HepG2 (cell line): Measurements from ENCODE around the gene ZSCAN1. TPM values are rescaled to one million over a fixed set of nuclear protein-coding genes. Genes with fewer than 3 reads are reported as not detected.

Experiments
- HDAC2 ChIP-seq: sonication (generic); formaldehyde crosslinking; IDR thresholded peaks from 2 replicates; pipeline ENCODE4 v1.4.0; 2020; ENCODE audit warnings: missing genetic modification reagents
- HOXA7 ChIP-seq: sonication (generic); formaldehyde crosslinking; IDR thresholded peaks from 2 replicates; pipeline ENCODE4 v1.8.1; 2022; ENCODE audit warnings: mild to moderate bottlenecking, missing genetic modification reagents, moderate library complexity
- KDM1A ChIP-seq: IDR thresholded peaks from 2 replicates; pipeline ENCODE4 v1.6.1; 2016; ENCODE audit warnings: missing compliant biosample characterization
- MED8 ChIP-seq: sonication (generic); formaldehyde crosslinking; IDR thresholded peaks from 2 replicates; pipeline ENCODE4 v1.8.1; 2023; ENCODE audit warnings: mild to moderate bottlenecking, missing genetic modification reagents; ENCODE audit not compliant: insufficient replicate concordance
- SMAD3 ChIP-seq: sonication (generic); formaldehyde crosslinking; IDR thresholded peaks from 2 replicates; pipeline ENCODE4 v1.4.0; 2020; ENCODE audit warnings: missing genetic modification reagents
- YEATS2 ChIP-seq: sonication (generic); formaldehyde crosslinking; IDR thresholded peaks from 2 replicates; pipeline ENCODE4 v1.4.0; 2020; ENCODE audit warnings: missing genetic modification reagents, borderline replicate concordance
- YEATS4 ChIP-seq: sonication (generic); formaldehyde crosslinking; IDR thresholded peaks from 2 replicates; pipeline ENCODE4 v1.4.0; 2020; ENCODE audit warnings: missing genetic modification reagents, borderline replicate concordance
- ZNF552 ChIP-seq: sonication (generic); formaldehyde crosslinking; IDR thresholded peaks from 2 replicates; pipeline ENCODE4 v1.9.0; 2022; ENCODE audit warnings: missing genetic modification reagents, mild to moderate bottlenecking, borderline replicate concordance
- ZNF557 ChIP-seq: sonication (generic); formaldehyde crosslinking; IDR thresholded peaks from 2 replicates; pipeline ENCODE4 v1.4.0; 2020; ENCODE audit warnings: missing genetic modification reagents
- ZNF564 ChIP-seq: sonication (generic); formaldehyde crosslinking; IDR thresholded peaks from 2 replicates; pipeline ENCODE4 v1.8.1; 2023; ENCODE audit warnings: mild to moderate bottlenecking, missing genetic modification reagents
- ZSCAN30 ChIP-seq: sonication (generic); formaldehyde crosslinking; IDR thresholded peaks from 2 replicates; pipeline ENCODE4 v1.5.0; 2020; ENCODE audit warnings: mild to moderate bottlenecking, missing genetic modification reagents
- polyA plus RNA-seq, 8 experiments: library from polyadenylated mRNA; depleted of rRNA in 3 of 8; stranded (reverse) in 7 of 8; unstranded in 1 of 8; fragments of >200 nt; fragmentation: Illumina TruSeq in 4 of 8; extraction: Trizol in 4 of 8; gene quantifications; 2 replicates each; pipeline versions ENCODE4 v1.2.1 to v1.2.3, GENCODE V29; 2011 to 2016; ENCODE audit warnings: low read depth in 4 of 8, missing spikeins in 1 of 8, mixed read lengths in 1 of 8; ENCODE audit not compliant: insufficient read depth in 1 of 8
- total RNA-seq, 5 experiments: library from RNA; depleted of rRNA; stranded (reverse); fragments of >200 nt; fragmentation: Illumina TruSeq; extraction: Trizol; gene quantifications; 2 replicates each; pipeline ENCODE4 v1.2.3, GENCODE V29; 2016; ENCODE audit warnings: low read depth in 1 of 5
- TF ChIP-seq, protein P1 (sequence below): sonication (generic); formaldehyde crosslinking; IDR thresholded peaks from 2 replicates; pipeline ENCODE4; 2020; ENCODE audit warnings: missing genetic modification reagents, mild to moderate bottlenecking, borderline replicate concordance
- TF ChIP-seq, protein P2 (sequence below): sonication (generic); formaldehyde crosslinking; IDR thresholded peaks from 2 replicates; pipeline ENCODE4 v1.5.1; 2020; ENCODE audit warnings: mild to moderate bottlenecking, missing genetic modification reagents, moderate library complexity
- TF ChIP-seq, protein P3 (sequence below): sonication (generic); formaldehyde crosslinking; IDR thresholded peaks from 2 replicates; pipeline ENCODE4 v1.4.0; 2020; ENCODE audit warnings: mild to moderate bottlenecking, missing genetic modification reagents
- TF ChIP-seq, protein P4 (sequence below): sonication (generic); formaldehyde crosslinking; IDR thresholded peaks from 2 replicates; pipeline ENCODE4 v1.4.0; 2020; ENCODE audit warnings: mild to moderate bottlenecking, missing genetic modification reagents
- TF ChIP-seq, protein P5 (sequence below): sonication (generic); formaldehyde crosslinking; IDR thresholded peaks from 2 replicates; pipeline ENCODE4 v1.8.0; 2022; ENCODE audit warnings: mild to moderate bottlenecking, missing genetic modification reagents; ENCODE audit not compliant: insufficient replicate concordance

The ZSCAN1 gene
- total and polyA plus RNA-seq, 2 of the 13 experiments (the other 11 are each of a cell fraction or from before 2014, with no cell fraction given): not detected

DNA sequence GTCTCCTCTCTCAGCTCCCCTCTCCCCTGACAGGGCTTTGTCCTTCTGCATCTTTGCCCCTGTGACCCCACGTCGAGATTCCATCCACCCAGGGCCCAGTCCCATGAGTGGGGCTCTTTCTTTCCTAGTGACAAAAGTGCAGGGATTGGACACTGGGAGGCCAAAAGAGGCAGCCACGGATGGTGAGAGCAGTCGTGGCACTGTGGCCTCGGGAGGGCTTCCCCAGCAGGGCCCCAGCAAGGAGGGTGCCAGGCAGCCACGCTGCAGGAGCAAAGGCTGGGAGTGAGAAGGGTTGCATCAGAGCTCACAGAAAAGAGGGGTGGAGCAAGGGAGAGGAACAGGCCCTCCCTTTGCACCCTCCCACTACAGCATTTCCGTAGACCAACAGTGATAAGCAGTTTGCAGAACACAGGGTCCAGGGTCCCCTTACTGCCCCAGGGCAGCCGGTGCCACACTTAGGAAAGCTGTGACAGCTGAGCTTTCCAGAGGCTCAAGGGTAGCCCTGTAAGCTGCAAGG lies 4.9 kb downstream of the ZSCAN1 start (continued):
- TF ChIP-seq, protein P1, sequence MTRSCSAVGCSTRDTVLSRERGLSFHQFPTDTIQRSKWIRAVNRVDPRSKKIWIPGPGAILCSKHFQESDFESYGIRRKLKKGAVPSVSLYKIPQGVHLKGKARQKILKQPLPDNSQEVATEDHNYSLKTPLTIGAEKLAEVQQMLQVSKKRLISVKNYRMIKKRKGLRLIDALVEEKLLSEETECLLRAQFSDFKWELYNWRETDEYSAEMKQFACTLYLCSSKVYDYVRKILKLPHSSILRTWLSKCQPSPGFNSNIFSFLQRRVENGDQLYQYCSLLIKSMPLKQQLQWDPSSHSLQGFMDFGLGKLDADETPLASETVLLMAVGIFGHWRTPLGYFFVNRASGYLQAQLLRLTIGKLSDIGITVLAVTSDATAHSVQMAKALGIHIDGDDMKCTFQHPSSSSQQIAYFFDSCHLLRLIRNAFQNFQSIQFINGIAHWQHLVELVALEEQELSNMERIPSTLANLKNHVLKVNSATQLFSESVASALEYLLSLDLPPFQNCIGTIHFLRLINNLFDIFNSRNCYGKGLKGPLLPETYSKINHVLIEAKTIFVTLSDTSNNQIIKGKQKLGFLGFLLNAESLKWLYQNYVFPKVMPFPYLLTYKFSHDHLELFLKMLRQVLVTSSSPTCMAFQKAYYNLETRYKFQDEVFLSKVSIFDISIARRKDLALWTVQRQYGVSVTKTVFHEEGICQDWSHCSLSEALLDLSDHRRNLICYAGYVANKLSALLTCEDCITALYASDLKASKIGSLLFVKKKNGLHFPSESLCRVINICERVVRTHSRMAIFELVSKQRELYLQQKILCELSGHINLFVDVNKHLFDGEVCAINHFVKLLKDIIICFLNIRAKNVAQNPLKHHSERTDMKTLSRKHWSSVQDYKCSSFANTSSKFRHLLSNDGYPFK: 0 out of 2 replicates have a peak, but pooled peaks have one; percentile 46
- TF ChIP-seq ZNF564 (CRISPR knock-in tag) (no peak), ZNF557 (CRISPR knock-in tag) (no peak), YEATS4 (CRISPR knock-in tag) (no peak), SMAD3 (no peak), KDM1A (CRISPR knock-in tag) (no peak), ZNF552 (CRISPR knock-in tag) (no peak), MED8 (CRISPR knock-in tag) (no peak), HDAC2 (CRISPR knock-in tag) (0 out of 2 replicates have a peak, but pooled peaks have one; percentile 13), YEATS2 (CRISPR knock-in tag) (0 out of 2 replicates have a peak, but pooled peaks have one; percentile 23), ZSCAN30 (CRISPR knock-in tag) (no peak), HOXA7 (CRISPR knock-in tag) (no peak)
- TF ChIP-seq, protein P2, sequence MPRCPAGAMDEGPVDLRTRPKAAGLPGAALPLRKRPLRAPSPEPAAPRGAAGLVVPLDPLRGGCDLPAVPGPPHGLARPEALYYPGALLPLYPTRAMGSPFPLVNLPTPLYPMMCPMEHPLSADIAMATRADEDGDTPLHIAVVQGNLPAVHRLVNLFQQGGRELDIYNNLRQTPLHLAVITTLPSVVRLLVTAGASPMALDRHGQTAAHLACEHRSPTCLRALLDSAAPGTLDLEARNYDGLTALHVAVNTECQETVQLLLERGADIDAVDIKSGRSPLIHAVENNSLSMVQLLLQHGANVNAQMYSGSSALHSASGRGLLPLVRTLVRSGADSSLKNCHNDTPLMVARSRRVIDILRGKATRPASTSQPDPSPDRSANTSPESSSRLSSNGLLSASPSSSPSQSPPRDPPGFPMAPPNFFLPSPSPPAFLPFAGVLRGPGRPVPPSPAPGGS (CRISPR knock-in tag): no peak
- TF ChIP-seq, protein P3, sequence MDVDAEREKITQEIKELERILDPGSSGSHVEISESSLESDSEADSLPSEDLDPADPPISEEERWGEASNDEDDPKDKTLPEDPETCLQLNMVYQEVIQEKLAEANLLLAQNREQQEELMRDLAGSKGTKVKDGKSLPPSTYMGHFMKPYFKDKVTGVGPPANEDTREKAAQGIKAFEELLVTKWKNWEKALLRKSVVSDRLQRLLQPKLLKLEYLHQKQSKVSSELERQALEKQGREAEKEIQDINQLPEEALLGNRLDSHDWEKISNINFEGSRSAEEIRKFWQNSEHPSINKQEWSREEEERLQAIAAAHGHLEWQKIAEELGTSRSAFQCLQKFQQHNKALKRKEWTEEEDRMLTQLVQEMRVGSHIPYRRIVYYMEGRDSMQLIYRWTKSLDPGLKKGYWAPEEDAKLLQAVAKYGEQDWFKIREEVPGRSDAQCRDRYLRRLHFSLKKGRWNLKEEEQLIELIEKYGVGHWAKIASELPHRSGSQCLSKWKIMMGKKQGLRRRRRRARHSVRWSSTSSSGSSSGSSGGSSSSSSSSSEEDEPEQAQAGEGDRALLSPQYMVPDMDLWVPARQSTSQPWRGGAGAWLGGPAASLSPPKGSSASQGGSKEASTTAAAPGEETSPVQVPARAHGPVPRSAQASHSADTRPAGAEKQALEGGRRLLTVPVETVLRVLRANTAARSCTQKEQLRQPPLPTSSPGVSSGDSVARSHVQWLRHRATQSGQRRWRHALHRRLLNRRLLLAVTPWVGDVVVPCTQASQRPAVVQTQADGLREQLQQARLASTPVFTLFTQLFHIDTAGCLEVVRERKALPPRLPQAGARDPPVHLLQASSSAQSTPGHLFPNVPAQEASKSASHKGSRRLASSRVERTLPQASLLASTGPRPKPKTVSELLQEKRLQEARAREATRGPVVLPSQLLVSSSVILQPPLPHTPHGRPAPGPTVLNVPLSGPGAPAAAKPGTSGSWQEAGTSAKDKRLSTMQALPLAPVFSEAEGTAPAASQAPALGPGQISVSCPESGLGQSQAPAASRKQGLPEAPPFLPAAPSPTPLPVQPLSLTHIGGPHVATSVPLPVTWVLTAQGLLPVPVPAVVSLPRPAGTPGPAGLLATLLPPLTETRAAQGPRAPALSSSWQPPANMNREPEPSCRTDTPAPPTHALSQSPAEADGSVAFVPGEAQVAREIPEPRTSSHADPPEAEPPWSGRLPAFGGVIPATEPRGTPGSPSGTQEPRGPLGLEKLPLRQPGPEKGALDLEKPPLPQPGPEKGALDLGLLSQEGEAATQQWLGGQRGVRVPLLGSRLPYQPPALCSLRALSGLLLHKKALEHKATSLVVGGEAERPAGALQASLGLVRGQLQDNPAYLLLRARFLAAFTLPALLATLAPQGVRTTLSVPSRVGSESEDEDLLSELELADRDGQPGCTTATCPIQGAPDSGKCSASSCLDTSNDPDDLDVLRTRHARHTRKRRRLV (CRISPR knock-in tag): no peak
- TF ChIP-seq, protein P4, sequence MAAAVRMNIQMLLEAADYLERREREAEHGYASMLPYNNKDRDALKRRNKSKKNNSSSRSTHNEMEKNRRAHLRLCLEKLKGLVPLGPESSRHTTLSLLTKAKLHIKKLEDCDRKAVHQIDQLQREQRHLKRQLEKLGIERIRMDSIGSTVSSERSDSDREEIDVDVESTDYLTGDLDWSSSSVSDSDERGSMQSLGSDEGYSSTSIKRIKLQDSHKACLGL: no peak
- TF ChIP-seq, protein P5, sequence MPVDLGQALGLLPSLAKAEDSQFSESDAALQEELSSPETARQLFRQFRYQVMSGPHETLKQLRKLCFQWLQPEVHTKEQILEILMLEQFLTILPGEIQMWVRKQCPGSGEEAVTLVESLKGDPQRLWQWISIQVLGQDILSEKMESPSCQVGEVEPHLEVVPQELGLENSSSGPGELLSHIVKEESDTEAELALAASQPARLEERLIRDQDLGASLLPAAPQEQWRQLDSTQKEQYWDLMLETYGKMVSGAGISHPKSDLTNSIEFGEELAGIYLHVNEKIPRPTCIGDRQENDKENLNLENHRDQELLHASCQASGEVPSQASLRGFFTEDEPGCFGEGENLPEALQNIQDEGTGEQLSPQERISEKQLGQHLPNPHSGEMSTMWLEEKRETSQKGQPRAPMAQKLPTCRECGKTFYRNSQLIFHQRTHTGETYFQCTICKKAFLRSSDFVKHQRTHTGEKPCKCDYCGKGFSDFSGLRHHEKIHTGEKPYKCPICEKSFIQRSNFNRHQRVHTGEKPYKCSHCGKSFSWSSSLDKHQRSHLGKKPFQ (CRISPR knock-in tag): no peak
